ENCODE data around the gene AP3M1. TPM values are rescaled to one million over a fixed set of nuclear protein-coding genes. Genes with fewer than 3 reads are reported as not detected.

AP3M1 gene
- total RNA-seq, 1 donor from 2014 or later: 33.1 TPM

- TF ChIP-seq CTCF (IDR thresholded peaks at IDR 0.05): no peak
- Histone ChIP-seq H3K36me3 (no peaks in the 10 kb centered on the region), H3K27ac (no peak overlapping the region), H3K27me3 (no peaks in the 10 kb centered on the region), H3K4me3 (no peak overlapping the region), H3K9me3 (no peaks in the 10 kb centered on the region), H3K4me1 (peaks cover 6% of the 10 kb centered on the region)
- no peak for DNase-seq
- ATAC-seq: no peak
- intact Hi-C loops (cut with DNase I): no loop called here
Measured at GRCh38 chr10:74167443-74167842, 16.8 kb upstream of the AP3M1 start.

GRCh38 chr10:74165530-74165901 is 14.9 kb upstream of the AP3M1 start:
- no peaks in the 10 kb centered on the region for H3K4me1 ChIP-seq
- H3K27me3 ChIP-seq: no peaks in the 10 kb centered on the region
- intact Hi-C loops (cut with DNase I): no loop called here
- DNase-seq (no peak), ATAC-seq (no peak)
- no peak overlapping the region for H3K4me3 ChIP-seq
- H3K9me3 ChIP-seq: no peaks in the 10 kb centered on the region
- H3K36me3 ChIP-seq: no peaks in the 10 kb centered on the region
- TF ChIP-seq CTCF (IDR thresholded peaks at IDR 0.05): no peak
- H3K27ac ChIP-seq: peak overlapping the region; percentile 26

- DNase-seq (no peak), ATAC-seq (peak; percentile 62)
- H3K27me3 ChIP-seq: no peaks in the 10 kb centered on the region
- no peaks in the 10 kb centered on the region for H3K9me3 ChIP-seq
- H3K4me1 ChIP-seq: no peaks in the 10 kb centered on the region
- H3K4me3 ChIP-seq: no peak overlapping the region
- peak overlapping the region; percentile 26 for H3K27ac ChIP-seq
- H3K36me3 ChIP-seq: no peaks in the 10 kb centered on the region
- no peak for TF ChIP-seq CTCF (IDR thresholded peaks at IDR 0.05)
- intact Hi-C loops (cut with DNase I): no loop called here
Measured at GRCh38 chr10:74164716-74165529, 14.3 kb upstream of the AP3M1 start.

- Histone ChIP-seq H3K27ac (no peak overlapping the region), H3K9me3 (no peaks in the 10 kb centered on the region), H3K36me3 (no peaks in the 10 kb centered on the region), H3K4me1 (no peaks in the 10 kb centered on the region), H3K27me3 (no peaks in the 10 kb centered on the region), H3K4me3 (no peak overlapping the region)
- DNase-seq (no peak), ATAC-seq (no peak)
- intact Hi-C loops (cut with DNase I): no loop called here
- TF ChIP-seq CTCF (IDR thresholded peaks at IDR 0.05): no peak
Measured at GRCh38 chr10:74163319-74164068, 12.9 kb upstream of the AP3M1 start.

- no peaks in the 10 kb centered on the region for H3K4me1 ChIP-seq
- DNase-seq (no peak), ATAC-seq (no peak)
- no peak for TF ChIP-seq CTCF (IDR thresholded peaks at IDR 0.05)
- no peaks in the 10 kb centered on the region for H3K9me3 ChIP-seq
- no peaks in the 10 kb centered on the region for H3K36me3 ChIP-seq
- no peaks in the 10 kb centered on the region for H3K27me3 ChIP-seq
- no peak overlapping the region for H3K4me3 ChIP-seq
- intact Hi-C loops (cut with DNase I): no loop called here
- no peak overlapping the region for H3K27ac ChIP-seq
Measured at GRCh38 chr10:74160013-74160412, 9.4 kb upstream of the AP3M1 start.

Measured in upper lobe of right lung (tissue), 1 donor.